IPS-NIHi7 (cell line): ENCODE measurements around the gene GRM7.

ENCODE experiments used
- DNase-seq: peaks from one replicate; pipeline ENCODE4 v3.0.0; 2012; ENCODE audit warnings: mixed read lengths; ENCODE audit errors: extremely low spot score

GRM7 gene

GRCh38 chr3:7400360-7400759, 539.4 kb downstream of the GRM7 start:
- no peak for DNase-seq

- no peak for DNase-seq
Observed at GRCh38 chr3:7401418-7401817, 540.5 kb downstream of the GRM7 start.

GRCh38 chr3:7407107-7407506, 546.2 kb downstream of the GRM7 start:
- peak; percentile 12 for DNase-seq

- DNase-seq = peak; percentile 13
Observed at GRCh38 chr3:7410782-7411181, 549.9 kb downstream of the GRM7 start.

GRCh38 chr3:7421065-7421464, 560.1 kb downstream of the GRM7 start:
- no peak for DNase-seq

GRCh38 chr3:7423036-7423435, 562.1 kb downstream of the GRM7 start:
- DNase-seq = no peak

GRCh38 chr3:7423995-7424394, 563.1 kb downstream of the GRM7 start:
- peak; percentile 17 for DNase-seq

- no peak for DNase-seq
Observed at GRCh38 chr3:7428206-7428718, 567.3 kb downstream of the GRM7 start.

- DNase-seq = no peak
Observed at GRCh38 chr3:7432610-7433009, 571.7 kb downstream of the GRM7 start.

- DNase-seq = no peak
Observed at GRCh38 chr3:7433073-7433472, 572.2 kb downstream of the GRM7 start.

- no peak for DNase-seq
Observed at GRCh38 chr3:7436542-7436941, 575.6 kb downstream of the GRM7 start.

- no peak for DNase-seq
Observed at GRCh38 chr3:7437231-7437630, 576.3 kb downstream of the GRM7 start.

GRCh38 chr3:7439101-7439680, 578.3 kb downstream of the GRM7 start:
- DNase-seq = peak; percentile 14

GRCh38 chr3:7444886-7445285, 584.0 kb downstream of the GRM7 start:
- DNase-seq = no peak

GRCh38 chr3:7445331-7445730, 584.4 kb downstream of the GRM7 start:
- no peak for DNase-seq

GRCh38 chr3:7447197-7447769, 586.4 kb downstream of the GRM7 start:
- DNase-seq = no peak

- no peak for DNase-seq
Observed at GRCh38 chr3:7456386-7456785, 595.5 kb downstream of the GRM7 start.

- no peak for DNase-seq
Observed at GRCh38 chr3:7461202-7461825, 600.4 kb downstream of the GRM7 start.

GRCh38 chr3:7469866-7470265, 609.0 kb downstream of the GRM7 start:
- no peak for DNase-seq

- no peak for DNase-seq
Observed at GRCh38 chr3:7484636-7485035, 623.7 kb downstream of the GRM7 start.

GRCh38 chr3:7487763-7488162, 626.8 kb downstream of the GRM7 start:
- DNase-seq = no peak

GRCh38 chr3:7489417-7489816, 628.5 kb downstream of the GRM7 start:
- DNase-seq = no peak

GRCh38 chr3:7498715-7499114, 637.8 kb downstream of the GRM7 start:
- DNase-seq = no peak
